Activated CD4-positive, alpha-beta T cell treated with anti-CD3 and anti-CD28 coated beads for 36 hours (primary cell): Measurements from ENCODE around the gene SACM1L. TPM values are rescaled to one million over a fixed set of nuclear protein-coding genes. Genes with fewer than 3 reads are reported as not detected.

Source experiments
- ATAC-seq: fragments of 200-7000 bp; cut with Tn5 transposase; one replicate; pipeline ENCODE4 v1.10.0; 2021; ENCODE audit warnings: mild to moderate bottlenecking, moderate library complexity
- CTCF ChIA-PET: fragments of 350-600 bp; sonication (Branson Sonifier 250); formaldehyde crosslinking; loops from one replicate; lab custom pipeline; 2021; ENCODE audit warnings: antibody characterized with exemption; lab: Charles Lee
- POLR2A ChIA-PET: fragments of 350-600 bp; sonication (Branson Sonifier 250); formaldehyde crosslinking; loops from one replicate; lab custom pipeline; 2021; ENCODE audit warnings: antibody characterized with exemption, inconsistent platforms; lab: Charles Lee
- DNase-seq: peaks from one replicate; pipeline ENCODE4 v3.0.0-alpha.2; 2020
- H3K27ac Mint-ChIP-seq: one replicate; pipeline ENCODE4 v1.8.0; 2021; ENCODE audit warnings: mixed read lengths
- H3K27me3 Mint-ChIP-seq: one replicate; pipeline ENCODE4 v1.8.0; 2021; ENCODE audit warnings: mixed read lengths
- H3K36me3 Mint-ChIP-seq: one replicate; pipeline ENCODE4 v1.8.0; 2021; ENCODE audit warnings: low read depth, mixed read lengths
- H3K4me1 Mint-ChIP-seq: one replicate; pipeline ENCODE4 v1.8.0; 2021; ENCODE audit warnings: mixed read lengths
- H3K4me3 Mint-ChIP-seq: one replicate; pipeline ENCODE4 v1.8.0; 2021; ENCODE audit warnings: mild to moderate bottlenecking, moderate library complexity, mixed read lengths
- H3K9me3 Mint-ChIP-seq: one replicate; pipeline ENCODE4 v1.8.0; 2021; ENCODE audit warnings: low read depth, mixed read lengths
- intact Hi-C, 2 experiments: fragments of 100-400 bp; cut with DNase I in 1 of 2; cut with micrococcal nuclease in 1 of 2; formaldehyde crosslinking; loops; one replicate each; pipeline versions ENCODE4 v1.14.2 to v1.15.1; 2022 to 2024; cut with DNase I, micrococcal nuclease
- total RNA-seq, 2 experiments: library from RNA; stranded (reverse); gene quantifications; one replicate each; pipeline ENCODE4 v1.2.3, GENCODE V29; 2021

SACM1L gene
- total RNA-seq, 2 experiments from 2014 or later = 34.2 to 51.8 TPM

GRCh38 chr3:45654397-45654944, 34.7 kb upstream of the SACM1L start:
- Mint-ChIP-seq H3K4me1 (peaks cover 11% of the 10 kb centered on the region), H3K27me3 (no peaks in the 10 kb centered on the region), H3K36me3 (peaks cover 15% of the 10 kb centered on the region), H3K27ac (peak overlapping the region; percentile 22), H3K9me3 (peaks cover 4% of the 10 kb centered on the region), H3K4me3 (no peak overlapping the region)
- POLR2A ChIA-PET = no interaction called here
- CTCF ChIA-PET = interaction anchor here (0.6 to 5.5 kb wide), 7 partner anchors 23 to 614 kb away, joined by 3 to 44 read pairs (median 3); no protein-coding TSS in a partner anchor
- ATAC-seq (no peak), DNase-seq (no peak)
- intact Hi-C loops = loop anchor here in 1 of 2 experiments (2.0 kb wide), 1 partner anchor 54 kb away; no protein-coding TSS in a partner anchor

GRCh38 chr3:45655906-45656305, 33.3 kb upstream of the SACM1L start:
- POLR2A ChIA-PET = no interaction called here
- intact Hi-C loops = loop anchor here (1.0 to 5.0 kb wide), 8 partner anchors 55 to 619 kb away; partner anchors contain the start of gene TMEM158 (in 1 of the 2)
- DNase-seq (no peak), ATAC-seq (no peak)
- CTCF ChIA-PET = interaction anchor here (0.5 to 5.5 kb wide), 26 partner anchors 9 to 619 kb away, joined by 3 to 44 read pairs (median 4); no protein-coding TSS in a partner anchor
- Mint-ChIP-seq H3K27me3 (no peaks in the 10 kb centered on the region), H3K4me1 (peaks cover 16% of the 10 kb centered on the region), H3K36me3 (peaks cover 6% of the 10 kb centered on the region), H3K27ac (no peak overlapping the region), H3K4me3 (no peak overlapping the region), H3K9me3 (no peaks in the 10 kb centered on the region)

DNA sequence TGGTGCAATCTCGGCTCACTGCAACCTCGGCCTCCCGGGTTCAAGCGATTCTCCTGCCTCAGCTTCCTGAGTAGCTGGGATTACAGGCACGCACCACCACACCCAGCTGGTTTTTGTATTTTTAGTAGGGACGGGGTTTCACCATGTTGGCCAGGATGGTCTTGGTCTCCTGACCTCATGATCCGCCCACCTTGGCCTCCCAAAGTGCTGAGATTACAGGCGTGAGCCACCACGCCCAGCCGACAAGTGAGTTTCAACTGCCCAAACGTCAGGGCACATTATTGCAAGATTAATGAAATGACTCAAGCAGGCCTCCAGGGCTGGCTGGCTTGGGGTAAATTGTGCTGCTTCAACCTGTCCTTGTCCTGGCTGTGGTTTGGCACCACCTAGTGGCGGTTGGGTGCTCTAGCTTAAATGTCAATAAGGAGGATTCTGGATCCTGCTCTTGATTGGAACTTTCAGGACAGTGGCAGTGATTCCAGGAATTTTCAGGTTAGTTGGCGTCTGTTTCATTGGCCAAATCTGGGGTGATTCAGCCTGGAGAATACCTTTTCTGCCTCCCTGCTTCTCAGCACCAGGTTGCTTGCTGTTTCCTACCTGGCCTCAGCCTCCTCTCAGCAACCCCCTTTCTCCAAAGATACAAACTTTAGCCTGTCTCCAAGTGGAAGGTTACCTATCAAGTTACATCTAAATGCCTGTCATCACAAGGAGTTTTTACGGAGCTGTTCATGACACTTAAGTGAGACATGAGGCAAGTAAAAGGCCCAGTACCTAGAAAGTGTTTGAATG, 32.4 kb upstream of the SACM1L start:
- POLR2A ChIA-PET = interaction anchor here (0.6 kb wide), 1 partner anchor 35 kb away, joined by 4 read pairs; no protein-coding TSS in a partner anchor

DNA sequence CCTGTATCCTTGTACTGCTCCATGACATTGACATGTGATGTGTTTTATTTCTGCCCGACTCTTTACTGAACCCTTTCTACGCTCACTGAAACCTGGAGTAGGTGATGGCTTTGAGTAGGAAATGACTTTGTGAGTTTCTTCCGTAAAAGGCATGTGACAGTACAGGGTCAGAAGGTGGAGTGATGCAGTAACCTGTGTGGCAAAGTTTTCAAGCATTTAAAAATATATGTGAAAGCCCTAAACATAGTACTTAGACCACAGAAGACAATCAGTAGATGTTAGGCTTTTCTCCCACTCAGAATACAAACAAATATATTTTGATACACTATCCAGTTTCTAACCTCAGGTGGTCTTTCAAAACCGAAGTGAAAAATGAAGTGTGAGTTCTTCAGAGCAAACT, 31.3 kb upstream of the SACM1L start:
- Mint-ChIP-seq H3K27me3 (no peaks in the 10 kb centered on the region), H3K27ac (no peak overlapping the region), H3K9me3 (no peaks in the 10 kb centered on the region), H3K4me1 (peaks cover 16% of the 10 kb centered on the region), H3K36me3 (peaks cover 4% of the 10 kb centered on the region), H3K4me3 (no peak overlapping the region)
- ChIA-PET CTCF (interaction anchor here (1.0 to 5.5 kb wide), 5 partner anchors 16 to 450 kb away, joined by 3 to 44 read pairs (median 3); no protein-coding TSS in a partner anchor), POLR2A (no interaction called here)
- intact Hi-C loops = loop anchor here (2.0 to 5.0 kb wide), 3 partner anchors 65 to 431 kb away; partner anchors contain the start of gene TMEM158 (in 1 of the 2)
- DNase-seq = no peak
- ATAC-seq = no peak

More for the DNA sequence above, 32.4 kb upstream of the SACM1L start:
- CTCF ChIA-PET = interaction anchor here (0.7 to 5.5 kb wide), 37 partner anchors 8 to 620 kb away, joined by 3 to 44 read pairs (median 3); partner anchors contain the start of gene LIMD1
- DNase-seq = peak; percentile 94
- Mint-ChIP-seq H3K4me3 (no peak overlapping the region), H3K36me3 (peaks cover 4% of the 10 kb centered on the region), H3K9me3 (no peaks in the 10 kb centered on the region), H3K27me3 (no peaks in the 10 kb centered on the region), H3K4me1 (peaks cover 16% of the 10 kb centered on the region), H3K27ac (no peak overlapping the region)
- intact Hi-C loops = loop anchor here (1.0 to 5.0 kb wide), 7 partner anchors 63 to 619 kb away; partner anchors contain the start of gene TMEM158 (in 1 of the 2)
- peak; percentile 93 for ATAC-seq

DNA sequence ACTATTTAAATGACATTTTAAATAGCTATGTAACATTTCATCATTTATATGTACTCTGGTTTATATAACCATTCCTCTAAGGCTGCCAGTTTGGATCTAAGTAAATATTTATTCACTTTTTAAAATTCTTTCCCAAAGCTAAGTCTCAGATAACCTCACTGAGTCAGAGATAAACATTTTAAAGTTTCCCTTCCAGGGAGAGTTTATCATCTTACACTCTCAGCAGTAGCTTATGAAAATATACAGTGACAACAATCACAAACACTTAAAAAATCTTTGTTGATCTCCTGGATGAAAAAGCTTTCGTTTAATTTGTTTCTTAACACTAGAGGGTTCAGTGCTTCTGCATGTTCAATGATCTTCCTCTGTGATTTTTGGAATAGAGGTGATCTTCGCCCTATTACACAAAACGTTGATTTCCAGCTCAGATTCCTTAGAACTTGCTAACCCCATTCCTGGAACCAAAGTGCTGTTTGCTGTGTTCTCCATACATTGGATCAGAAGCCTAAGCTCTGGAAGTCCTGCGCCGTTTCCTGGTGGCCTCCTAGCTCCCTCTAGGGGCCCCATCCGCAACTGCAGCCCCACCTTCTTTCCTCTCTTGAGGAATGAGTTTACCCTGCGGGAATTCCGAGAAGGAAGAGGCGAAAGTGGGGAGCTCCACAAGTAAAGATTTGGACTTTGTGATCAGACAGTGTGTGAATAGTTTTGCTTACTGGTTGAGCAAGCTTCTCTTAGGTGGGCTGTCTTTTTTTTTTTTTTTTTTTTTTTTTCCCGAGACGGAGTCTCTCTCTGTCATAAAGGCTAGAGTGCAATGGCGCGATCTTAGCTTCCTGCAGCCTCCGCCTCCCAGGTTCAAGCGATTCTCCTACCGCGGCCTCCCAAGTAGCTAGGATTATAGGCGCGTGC, 29.3 kb upstream of the SACM1L start:
- Mint-ChIP-seq H3K27ac (no peak overlapping the region), H3K36me3 (peaks cover 4% of the 10 kb centered on the region), H3K27me3 (no peaks in the 10 kb centered on the region), H3K4me3 (no peak overlapping the region), H3K4me1 (peaks cover 19% of the 10 kb centered on the region), H3K9me3 (no peaks in the 10 kb centered on the region)
- peak; percentile 57 for DNase-seq
- intact Hi-C loops = loop anchor here (1.0 to 5.0 kb wide), 3 partner anchors 133 to 433 kb away; partner anchors contain the start of gene TMEM158 (in 1 of the 2)
- ATAC-seq = no peak
- POLR2A ChIA-PET = interaction anchor here (0.6 to 0.7 kb wide), 5 partner anchors 8 to 880 kb away, joined by 3 to 5 read pairs (median 3); no protein-coding TSS in a partner anchor
- CTCF ChIA-PET = interaction anchor here (0.6 to 3.8 kb wide), 77 partner anchors 10 to 1370 kb away, joined by 3 to 40 read pairs (median 4); partner anchors contain the start of gene SACM1L

DNA sequence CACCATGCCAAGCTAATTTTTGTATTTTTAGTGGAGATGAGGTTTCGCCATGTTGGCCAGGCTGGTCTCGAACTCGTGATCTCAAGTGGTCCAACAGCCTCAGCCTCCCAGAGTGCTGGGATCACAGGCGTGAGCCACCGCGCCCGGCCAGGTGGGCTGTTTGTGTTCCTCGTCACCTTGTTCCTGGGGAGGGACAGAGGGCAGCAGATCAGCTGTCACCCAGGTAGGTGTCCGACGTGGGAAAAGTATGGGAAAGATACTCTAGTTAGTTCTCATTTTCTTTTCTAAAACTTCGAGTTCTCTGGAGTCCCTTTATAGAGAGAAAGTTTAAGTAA, 28.7 kb upstream of the SACM1L start:
- Mint-ChIP-seq H3K27me3 (no peaks in the 10 kb centered on the region), H3K36me3 (peaks cover 4% of the 10 kb centered on the region)
- intact Hi-C loops = loop anchor here in 1 of 2 experiments (1.0 kb wide), 1 partner anchor 149 kb away; no protein-coding TSS in a partner anchor

DNA sequence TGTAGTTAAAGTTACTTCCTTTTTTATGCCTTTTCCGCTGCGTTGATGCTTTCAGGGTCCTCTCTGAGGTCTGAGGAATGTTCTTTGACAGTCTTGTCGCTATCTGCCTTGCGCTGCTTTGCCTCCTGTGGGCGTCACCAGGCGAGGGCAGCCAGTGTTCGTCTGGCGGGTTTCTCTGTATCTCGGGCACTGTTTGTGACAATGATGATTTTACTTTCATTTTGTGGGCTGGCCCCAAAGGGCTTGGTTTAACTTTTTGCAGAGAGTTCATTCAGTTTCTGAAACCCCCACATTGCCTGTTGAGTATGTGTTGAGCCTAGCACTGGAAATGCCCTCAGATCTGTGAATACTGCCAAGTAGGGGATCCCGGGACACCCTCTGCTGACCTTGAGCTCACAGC, 24.6 kb upstream of the SACM1L start:
- H3K9me3 Mint-ChIP-seq = no peaks in the 10 kb centered on the region

More for the DNA sequence above, 28.7 kb upstream of the SACM1L start:
- Mint-ChIP-seq H3K4me3 (no peak overlapping the region), H3K27ac (no peak overlapping the region), H3K9me3 (no peaks in the 10 kb centered on the region), H3K4me1 (peaks cover 26% of the 10 kb centered on the region)
- CTCF ChIA-PET = interaction anchor here (0.6 to 3.8 kb wide), 43 partner anchors 9 to 1371 kb away, joined by 3 to 40 read pairs (median 5); partner anchors contain the start of gene SACM1L
- DNase-seq (no peak), ATAC-seq (no peak)
- POLR2A ChIA-PET = interaction anchor here (0.6 to 0.7 kb wide), 2 partner anchors 48 to 880 kb away, joined by 3 read pairs; no protein-coding TSS in a partner anchor

DNA sequence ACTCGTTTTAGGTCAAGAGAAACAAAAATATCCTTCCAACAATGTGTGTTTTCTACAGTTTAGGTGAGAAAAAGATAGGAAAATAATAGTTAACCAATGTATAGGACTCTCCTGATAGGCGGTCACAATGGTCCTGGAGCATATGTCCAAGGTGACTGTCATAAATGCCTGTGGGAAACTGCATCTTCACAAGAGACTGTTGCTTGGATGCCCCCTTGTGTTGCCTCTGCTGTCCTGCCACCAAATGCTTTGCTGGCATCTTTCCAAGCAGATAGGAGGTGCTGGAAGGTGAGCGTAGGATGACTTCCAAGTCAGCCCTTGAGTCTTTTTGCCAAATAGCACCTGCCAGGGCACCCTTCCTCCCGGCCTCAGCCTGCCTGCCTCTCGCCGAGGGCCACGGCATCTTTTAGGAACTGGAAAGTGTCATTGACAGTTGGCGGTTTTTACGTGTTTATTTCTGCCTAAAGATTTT, 24.1 kb upstream of the SACM1L start:
- ChIA-PET POLR2A (no interaction called here), CTCF (interaction anchor here (0.7 to 3.1 kb wide), 6 partner anchors 9 to 157 kb away, joined by 3 to 21 read pairs (median 4); partner anchors contain the start of gene SACM1L)
- ATAC-seq (peak; percentile 23), DNase-seq (peak; percentile 76)
- intact Hi-C loops = loop anchor here (2.0 to 5.0 kb wide), 5 partner anchors 72 to 628 kb away; no protein-coding TSS in a partner anchor
- H3K27me3 Mint-ChIP-seq = no peaks in the 10 kb centered on the region
- H3K36me3 Mint-ChIP-seq = peaks cover 29% of the 10 kb centered on the region
- H3K4me3 Mint-ChIP-seq = peak overlapping the region; percentile 67
- H3K9me3 Mint-ChIP-seq = no peaks in the 10 kb centered on the region
- H3K27ac Mint-ChIP-seq = peak overlapping the region; percentile 68
- peaks cover 54% of the 10 kb centered on the region for H3K4me1 Mint-ChIP-seq

More for the DNA sequence above, 24.6 kb upstream of the SACM1L start:
- H3K4me1 Mint-ChIP-seq = peaks cover 57% of the 10 kb centered on the region
- ATAC-seq (peak; percentile 75), DNase-seq (peak; percentile 84)
- ChIA-PET CTCF (interaction anchor here (0.8 kb wide), 1 partner anchor 8 kb away, joined by 3 read pairs; no protein-coding TSS in a partner anchor), POLR2A (no interaction called here)
- peaks cover 24% of the 10 kb centered on the region for H3K36me3 Mint-ChIP-seq
- peak overlapping the region; percentile 67 for H3K4me3 Mint-ChIP-seq
- no peaks in the 10 kb centered on the region for H3K27me3 Mint-ChIP-seq
- intact Hi-C loops = loop anchor here (1.0 to 2.0 kb wide), 4 partner anchors 25 to 628 kb away; partner anchors contain the start of gene SACM1L (in 1 of the 2)
- H3K27ac Mint-ChIP-seq = peak overlapping the region; percentile 68

- Mint-ChIP-seq H3K27me3 (no peaks in the 10 kb centered on the region), H3K27ac (peak overlapping the region; percentile 79), H3K4me1 (peaks cover 54% of the 10 kb centered on the region), H3K4me3 (no peak overlapping the region), H3K9me3 (no peaks in the 10 kb centered on the region), H3K36me3 (peaks cover 30% of the 10 kb centered on the region)
- intact Hi-C loops = loop anchor here (5.0 kb wide), 2 partner anchors 250 to 560 kb away; no protein-coding TSS in a partner anchor
- peak; percentile 36 for DNase-seq
- ChIA-PET CTCF (interaction anchor here (0.6 to 4.6 kb wide), 13 partner anchors 10 to 1860 kb away, joined by 3 to 24 read pairs (median 4); partner anchors contain the start of genes LIMD1 and SACM1L), POLR2A (interaction anchor here (1.1 to 1.2 kb wide), 2 partner anchors 7 to 23 kb away, joined by 3 to 4 read pairs; no protein-coding TSS in a partner anchor)
- ATAC-seq = no peak
Observed at GRCh38 chr3:45666757-45667431, 22.3 kb upstream of the SACM1L start.
